T-cell (primary cell): Measurements from ENCODE around the gene PILRA. TPM values are rescaled to one million over a fixed set of nuclear protein-coding genes. Genes with fewer than 3 reads are reported as not detected.

Source experiments
- ATAC-seq, 4 experiments: fragments of 200-7000 bp in 3 of 4; fragments of 150-1000 bp in 1 of 4; cut with Tn5 transposase; replicated peaks in 1 of 4; 1 replicate in 3 of 4; 2 replicates in 1 of 4; pipeline ENCODE4 v1.10.0; 2021; ENCODE audit warnings: moderate library complexity in 3 of 4, mild to moderate bottlenecking in 2 of 4, moderate number of reproducible peaks in 1 of 4
- CTCF ChIA-PET, 2 donors: fragments of 300-600 bp; sonication (Branson Sonifier 250); formaldehyde crosslinking; loops; one replicate each; lab custom pipeline; 2022; ENCODE audit warnings: antibody characterized with exemption in 2 of 2; lab: Charles Lee
- POLR2A ChIA-PET, 2 donors: fragments of 300-600 bp; sonication (Branson Sonifier 250); formaldehyde crosslinking; loops; one replicate each; lab custom pipeline; 2022; ENCODE audit warnings: antibody characterized with exemption in 2 of 2; lab: Charles Lee
- DNase-seq, 35 experiments: peaks; one replicate each; pipeline versions ENCODE4 v3.0.0 to v3.0.0-alpha.2; 2013 to 2023
- H3K27ac ChIP-seq: one replicate; pipeline ENCODE4 v1.5.1; 2013; ENCODE audit warnings: low read length
- H3K27me3 ChIP-seq, 2 experiments: replicated peaks in 1 of 2; 1 replicate in 1 of 2; 2 replicates in 1 of 2; pipeline versions ENCODE4 v1.6.1 to v1.7.0; 2013; ENCODE audit warnings: low read length in 1 of 2, mixed read lengths in 1 of 2; ENCODE audit not compliant: control insufficient read depth in 2 of 2, insufficient read depth in 2 of 2; ENCODE audit errors: extremely low read depth in 1 of 2
- H3K36me3 ChIP-seq, 2 donors: 1 replicate in 1 of 2; 2 replicates in 1 of 2; pipeline versions ENCODE4 v1.6.1 to v1.7.0; 2013; ENCODE audit warnings: low read length in 1 of 2; ENCODE audit not compliant: control insufficient read depth in 2 of 2, insufficient read depth in 1 of 2; ENCODE audit errors: extremely low read depth in 1 of 2
- H3K4me1 ChIP-seq, 2 experiments: 1 replicate in 1 of 2; 2 replicates in 1 of 2; pipeline versions ENCODE4 v1.6.1 to v1.7.0; 2013; ENCODE audit warnings: low read length in 2 of 2, mixed read lengths in 1 of 2; ENCODE audit not compliant: insufficient read depth in 2 of 2, control insufficient read depth in 1 of 2; ENCODE audit errors: extremely low read depth in 1 of 2
- H3K4me3 ChIP-seq, 2 donors: 1 replicate in 1 of 2; 2 replicates in 1 of 2; pipeline versions ENCODE4 v1.5.1 to v1.7.0; 2013; ENCODE audit warnings: mild to moderate bottlenecking in 2 of 2, low read length in 1 of 2, moderate library complexity in 1 of 2; ENCODE audit not compliant: control insufficient read depth in 1 of 2; ENCODE audit errors: extremely low read depth in 1 of 2
- H3K9me3 ChIP-seq: 2 replicates; pipeline ENCODE4 v1.7.0; 2013
- H3K27ac Mint-ChIP-seq, 2 donors: one replicate each; pipeline ENCODE4 v1.8.0; 2020 to 2021; ENCODE audit warnings: mild to moderate bottlenecking in 2 of 2, mixed read lengths in 2 of 2
- H3K27me3 Mint-ChIP-seq, 2 donors: one replicate each; pipeline ENCODE4 v1.8.0; 2021 to 2022; ENCODE audit warnings: mixed read lengths in 2 of 2
- H3K36me3 Mint-ChIP-seq: one replicate; pipeline ENCODE4 v1.8.0; 2021; ENCODE audit warnings: mixed read lengths
- H3K4me1 Mint-ChIP-seq, 3 donors: one replicate each; pipeline ENCODE4 v1.8.0; 2020 to 2022; ENCODE audit warnings: mixed read lengths in 3 of 3, mild to moderate bottlenecking in 1 of 3
- H3K4me3 Mint-ChIP-seq, 3 donors: one replicate each; pipeline ENCODE4 v1.8.0; 2020 to 2022; ENCODE audit warnings: mild to moderate bottlenecking in 3 of 3, mixed read lengths in 3 of 3, moderate library complexity in 3 of 3
- H3K9me3 Mint-ChIP-seq, 3 donors: one replicate each; pipeline ENCODE4 v1.8.0; 2020 to 2022; ENCODE audit warnings: mixed read lengths in 3 of 3
- WGBS: methylation state at CpG from one replicate; pipeline ENCODE4 v1.1.5; 2013; ENCODE audit warnings: missing lambda C conversion rate; ENCODE audit not compliant: insufficient coverage; 5-methylcytosine and 5-hydroxymethylcytosine counted together
- total RNA-seq, 35 experiments: library from RNA in 6 of 35; stranded (reverse) in 6 of 35; fragments of 120-200 nt in 1 of 35; gene quantifications; one replicate each; pipeline versions ENCODE4 v1.2.1 to v1.2.4 and lab custom pipeline; 2013 to 2026

The PILRA gene
- total RNA-seq, 5 donors from 2014 or later (not counting 1 experiment from before 2014, with no cell fraction given) = 3.7 to 19.3 (median 7.1) TPM

GRCh38 chr7:100428967-100429636 lies 55.8 kb downstream of the PILRA start:
- Histone ChIP-seq H3K36me3 (peaks cover 2 to 31% of the 10 kb centered on the region in 2 donors), H3K27me3 (peaks cover 0 to 4% of the 10 kb centered on the region in 2 experiments), H3K4me3 (peak overlapping the region; percentile 74 to 99), H3K9me3 (no peaks in the 10 kb centered on the region), H3K27ac (peak overlapping the region; percentile 93), H3K4me1 (peaks cover 14 to 48% of the 10 kb centered on the region in 2 experiments)
- H3K36me3 Mint-ChIP-seq = peaks cover 18% of the 10 kb centered on the region
- no peaks in the 10 kb centered on the region for H3K9me3 Mint-ChIP-seq
- under 1% methylated on average over 26 of the region's 40 CpGs for WGBS
- H3K27ac Mint-ChIP-seq = peak overlapping the region; percentile 100
- DNase-seq (peak; percentile 100), ATAC-seq (peak; percentile 58 to 73 (median 66))
- H3K4me3 Mint-ChIP-seq = peak overlapping the region; percentile 94 to 97 (median 95)
- CTCF ChIA-PET = interaction anchor here in 1 of 2 donors (0.5 to 1.1 kb wide), 4 partner anchors 21 to 276 kb away, joined by 3 read pairs; no protein-coding TSS in a partner anchor
- POLR2A ChIA-PET = interaction anchor here (0.6 to 1.4 kb wide), 11 partner anchors 21 to 727 kb away, joined by 3 to 5 read pairs (median 3); partner anchors contain the start of genes LAMTOR4 (in 1 of the 2), MOSPD3 (in 1 of the 2) and UFSP1 (in 1 of the 2)
- H3K4me1 Mint-ChIP-seq = peaks cover 41 to 58% (median 47%) of the 10 kb centered on the region in 3 donors
- no peaks in the 10 kb centered on the region for H3K27me3 Mint-ChIP-seq

- H3K27me3 Mint-ChIP-seq = no peaks in the 10 kb centered on the region
- no peaks in the 10 kb centered on the region for H3K9me3 Mint-ChIP-seq
- peaks cover 7 to 36% of the 10 kb centered on the region in 2 donors for H3K36me3 ChIP-seq
- peak within 1 kb of the TSS; percentile 74 to 99 for H3K4me3 ChIP-seq
- peaks cover 48 to 66% (median 55%) of the 10 kb centered on the region in 3 donors for H3K4me1 Mint-ChIP-seq
- H3K9me3 ChIP-seq = no peaks in the 10 kb centered on the region
- peaks cover 21 to 56% of the 10 kb centered on the region in 2 experiments for H3K4me1 ChIP-seq
- H3K36me3 Mint-ChIP-seq = peaks cover 22% of the 10 kb centered on the region
- POLR2A ChIA-PET = interaction anchor here (0.6 to 1.4 kb wide), 12 partner anchors 20 to 1059 kb away, joined by 3 to 5 read pairs (median 3); partner anchors contain the start of genes GPC2 (in 1 of the 2), LAMTOR4 (in 1 of the 2), MOSPD3 (in 1 of the 2) and TSC22D4 (in 1 of the 2)
- H3K27ac Mint-ChIP-seq = peak within 1 kb of the TSS; percentile 100
- peaks cover 0 to 4% of the 10 kb centered on the region in 2 experiments for H3K27me3 ChIP-seq
- H3K27ac ChIP-seq = peak within 1 kb of the TSS; percentile 93
- CTCF ChIA-PET = interaction anchor here (0.6 to 1.1 kb wide), 3 partner anchors 39 to 275 kb away, joined by 3 to 7 read pairs (median 3); no protein-coding TSS in a partner anchor
- H3K4me3 Mint-ChIP-seq = peak within 1 kb of the TSS; percentile 94 to 97 (median 95)
- DNase-seq (peak; percentile 94 to 99 (median 97)), ATAC-seq (peak; percentile 45 to 51 (median 47))
- WGBS = under 1% methylated on average over 83 of the region's 95 CpGs
Observed at GRCh38 chr7:100429637-100430492, 56.6 kb downstream of the PILRA start, which contains the start of gene MEPCE. Gene MEPCE, plus strand, starts transcription at chr7:100429831. Its CDS starts 188 bp downstream, at chr7:100430019.

GRCh38 chr7:100430493-100431285 lies 57.4 kb downstream of the PILRA start:
- H3K9me3 ChIP-seq = no peaks in the 10 kb centered on the region

GRCh38 chr7:100431286-100431735 lies 58.0 kb downstream of the PILRA start:
- H3K4me1 ChIP-seq = peaks cover 24 to 62% of the 10 kb centered on the region in 2 experiments
- H3K4me3 Mint-ChIP-seq = peak overlapping the region; percentile 80 to 94 (median 83)
- H3K27ac ChIP-seq = peak overlapping the region; percentile 82
- H3K27me3 Mint-ChIP-seq = no peaks in the 10 kb centered on the region
- ATAC-seq (no peak), DNase-seq (peak in 1 of 35 experiments; percentile 21)
- H3K36me3 ChIP-seq = peaks cover 7 to 37% of the 10 kb centered on the region in 2 donors
- 92% methylated on average over 19 of the region's 23 CpGs for WGBS
- no peak overlapping the region for H3K4me3 ChIP-seq
- ChIA-PET CTCF (interaction anchor here in 1 of 2 donors (0.6 kb wide), 1 partner anchor 410 kb away, joined by 3 read pairs; no protein-coding TSS in a partner anchor), POLR2A (interaction anchor here in 1 of 2 donors (0.5 kb wide), 1 partner anchor 51 kb away, joined by 3 read pairs; no protein-coding TSS in a partner anchor)
- H3K9me3 Mint-ChIP-seq = no peaks in the 10 kb centered on the region
- H3K4me1 Mint-ChIP-seq = peaks cover 55 to 72% (median 64%) of the 10 kb centered on the region in 3 donors
- no peaks in the 10 kb centered on the region for H3K9me3 ChIP-seq
- peaks cover 0 to 4% of the 10 kb centered on the region in 2 experiments for H3K27me3 ChIP-seq
- peak overlapping the region; percentile 86 to 93 for H3K27ac Mint-ChIP-seq
- peaks cover 24% of the 10 kb centered on the region for H3K36me3 Mint-ChIP-seq

More at GRCh38 chr7:100430493-100431285, 57.4 kb downstream of the PILRA start:
- H3K27me3 Mint-ChIP-seq = no peaks in the 10 kb centered on the region
- Histone ChIP-seq H3K4me1 (peaks cover 24 to 62% of the 10 kb centered on the region in 2 experiments), H3K4me3 (peak overlapping the region; percentile 74 to 99), H3K36me3 (peaks cover 7 to 37% of the 10 kb centered on the region in 2 donors), H3K27ac (peak overlapping the region; percentile 82), H3K27me3 (peaks cover 0 to 4% of the 10 kb centered on the region in 2 experiments)
- peaks cover 55 to 72% (median 62%) of the 10 kb centered on the region in 3 donors for H3K4me1 Mint-ChIP-seq
- ChIA-PET CTCF (interaction anchor here in 1 of 2 donors (1.1 kb wide), 1 partner anchor 275 kb away, joined by 3 read pairs; no protein-coding TSS in a partner anchor), POLR2A (interaction anchor here (0.6 to 0.9 kb wide), 5 partner anchors 48 to 1060 kb away, joined by 3 to 5 read pairs (median 3); partner anchors contain the start of genes GPC2 (in 1 of the 2), MOSPD3 (in 1 of the 2) and TSC22D4 (in 1 of the 2))
- no peaks in the 10 kb centered on the region for H3K9me3 Mint-ChIP-seq
- peak overlapping the region; percentile 93 for H3K27ac Mint-ChIP-seq
- DNase-seq = peak in 14 of 35 experiments; percentile 16 to 56 (median 27)
- 2% methylated on average over 19 of the region's 31 CpGs for WGBS
- peaks cover 22% of the 10 kb centered on the region for H3K36me3 Mint-ChIP-seq
- ATAC-seq = no peak
- peak overlapping the region; percentile 80 to 94 (median 83) for H3K4me3 Mint-ChIP-seq

GRCh38 chr7:100432053-100432452 lies 58.8 kb downstream of the PILRA start:
- Histone ChIP-seq H3K27ac (peak overlapping the region; percentile 20), H3K36me3 (peaks cover 7 to 37% of the 10 kb centered on the region in 2 donors), H3K27me3 (peaks cover 0 to 4% of the 10 kb centered on the region in 2 experiments), H3K4me1 (peaks cover 24 to 69% of the 10 kb centered on the region in 2 experiments), H3K4me3 (no peak overlapping the region), H3K9me3 (no peaks in the 10 kb centered on the region)
- ChIA-PET CTCF (no interaction called here), POLR2A (interaction anchor here in 1 of 2 donors (0.5 kb wide), 1 partner anchor 50 kb away, joined by 3 read pairs; no protein-coding TSS in a partner anchor)
- ATAC-seq (no peak), DNase-seq (no peak)
- no CpG with 5 or more reads among the region's 4 CpGs for WGBS
- Mint-ChIP-seq H3K36me3 (peaks cover 26% of the 10 kb centered on the region), H3K27ac (peak overlapping the region; percentile 93 to 94), H3K9me3 (no peaks in the 10 kb centered on the region), H3K27me3 (no peaks in the 10 kb centered on the region), H3K4me3 (peak overlapping the region; percentile 55 to 94 (median 83)), H3K4me1 (peaks cover 55 to 72% (median 66%) of the 10 kb centered on the region in 3 donors)
